Esophagus squamous epithelium (tissue), 5 donors: ENCODE results near the gene RPL7L1. TPM values are rescaled to one million over a fixed set of nuclear protein-coding genes. Genes with fewer than 3 reads are reported as not detected.
"Not testable (repeated sequence)": the region's sequence is repeated elsewhere in the genome, so short reads cannot be mapped to it uniquely, and the experiment has no call there.

Experiments
- DNase-seq: peaks from one replicate; lab custom pipeline; 2025; lab: John Stamatoyannopoulos, UW
- H3K27ac ChIP-seq, 4 donors: fragments of 200-600 bp; sonication (generic); one replicate each; pipeline ENCODE4 v1.5.1; 2016 to 2019; ENCODE audit warnings: mild to moderate bottlenecking in 1 of 4
- H3K27me3 ChIP-seq, 4 donors: fragments of 200-600 bp; sonication (generic); 1 replicate in 3 of 4; 2 replicates in 1 of 4; pipeline versions ENCODE4 v1.5.1 to v1.6.0; 2017 to 2021; ENCODE audit warnings: antibody characterized with exemption in 1 of 4
- H3K36me3 ChIP-seq, 3 donors: fragments of 200-600 bp; sonication (generic); one replicate each; pipeline ENCODE4 v1.5.1; 2016 to 2019
- H3K4me1 ChIP-seq, 3 donors: fragments of 200-600 bp; sonication (generic); one replicate each; pipeline ENCODE4 v1.5.1; 2017 to 2019
- H3K4me3 ChIP-seq, 4 donors: fragments of 200-600 bp; sonication (generic); 1 replicate in 3 of 4; 2 replicates in 1 of 4; pipeline ENCODE4 v1.5.1; 2016 to 2019; ENCODE audit warnings: mild to moderate bottlenecking in 2 of 4, moderate library complexity in 1 of 4
- H3K9me3 ChIP-seq, 3 donors: fragments of 200-600 bp; sonication (generic); one replicate each; pipeline ENCODE4 v1.5.1; 2016 to 2019
- CTCF ChIP-seq, 6 experiments: fragments of 450-650 bp in 4 of 6; fragments of 200-600 bp in 2 of 6; sonication (generic) in 2 of 6; IDR thresholded peaks; one replicate each; pipeline ENCODE4 v1.5.1; 2016 to 2019; ENCODE audit warnings: antibody characterized with exemption in 6 of 6, mild to moderate bottlenecking in 4 of 6, moderate library complexity in 4 of 6
- POLR2A ChIP-seq, 4 donors: fragments of 450-650 bp; IDR thresholded peaks; one replicate each; pipeline ENCODE4 v1.6.1; 2017; ENCODE audit warnings: antibody characterized with exemption in 4 of 4, mild to moderate bottlenecking in 4 of 4, moderate library complexity in 3 of 4
- WGBS, 2 donors: methylation state at CpG; one replicate each; pipeline ENCODE4 v1.1.5; 2018; 5-methylcytosine and 5-hydroxymethylcytosine counted together
- intact Hi-C: fragments of 100-400 bp; cut with DNase I; formaldehyde crosslinking; loops from one replicate; pipeline ENCODE4 v1.15.0; 2022
- total RNA-seq, 4 donors: library from RNA; depleted of rRNA; stranded (reverse); fragments of >200 nt; gene quantifications; one replicate each; pipeline ENCODE4 v1.1.0, GENCODE V29; 2016
- donor health status: DM: yes; HTN: yes; CAD: no.

Gene RPL7L1
- total RNA-seq, 4 donors from 2014 or later, result 67.4 to 122 (median 92.2) TPM

GRCh38 chr6:42885702-42886101 lies 6.3 kb downstream of the RPL7L1 start:
- no peak overlapping the region for H3K27ac ChIP-seq
- no peaks in the 10 kb centered on the region for H3K9me3 ChIP-seq
- 69 to 76% methylated on average over 4 of the region's 4 CpGs for WGBS, 2 donors
- H3K4me1 ChIP-seq, result peaks cover 9 to 44% (median 12%) of the 10 kb centered on the region in 3 donors
- intact Hi-C loops, result no loop called here
- DNase-seq, result no peak
- H3K36me3 ChIP-seq, result peaks cover 10 to 84% (median 38%) of the 10 kb centered on the region in 3 donors
- TF ChIP-seq CTCF (IDR thresholded peaks at IDR 0.05), result no peak
- no peak for TF ChIP-seq POLR2A (IDR thresholded peaks at IDR 0.05)
- H3K27me3 ChIP-seq, result no peaks in the 10 kb centered on the region
- H3K4me3 ChIP-seq, result no peak overlapping the region

DNA sequence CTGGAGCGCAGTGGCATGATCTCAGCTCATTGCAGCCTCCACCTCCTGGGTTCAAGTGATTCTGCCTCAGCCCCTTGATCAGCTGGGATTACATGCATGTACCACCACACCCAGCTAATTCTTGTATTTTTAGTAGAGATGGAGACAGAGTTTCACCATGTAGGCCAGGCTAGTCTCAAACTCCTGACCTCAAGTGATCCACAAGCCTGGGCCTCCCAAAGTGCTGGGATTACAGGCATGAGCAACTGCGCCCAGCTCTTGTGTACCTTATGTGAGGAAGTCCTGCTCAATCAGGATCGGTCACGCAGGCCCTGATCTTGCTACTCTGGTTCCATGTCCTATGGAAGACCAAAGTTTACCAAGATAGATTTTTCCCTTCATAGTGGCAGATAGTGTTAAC lies 8.8 kb downstream of the RPL7L1 start:
- H3K4me1 ChIP-seq, result peaks cover 9 to 28% (median 10%) of the 10 kb centered on the region in 3 donors
- DNase-seq, H3K4me3 ChIP-seq, H3K9me3 ChIP-seq, H3K27ac ChIP-seq, intact Hi-C loops, H3K27me3 ChIP-seq: not testable (repeated sequence)
- WGBS, 2 donors, result 83 to 100% methylated on average over 3 to 4 of the region's 4 CpGs
- peaks cover 10 to 59% (median 32%) of the 10 kb centered on the region in 3 donors for H3K36me3 ChIP-seq

DNA sequence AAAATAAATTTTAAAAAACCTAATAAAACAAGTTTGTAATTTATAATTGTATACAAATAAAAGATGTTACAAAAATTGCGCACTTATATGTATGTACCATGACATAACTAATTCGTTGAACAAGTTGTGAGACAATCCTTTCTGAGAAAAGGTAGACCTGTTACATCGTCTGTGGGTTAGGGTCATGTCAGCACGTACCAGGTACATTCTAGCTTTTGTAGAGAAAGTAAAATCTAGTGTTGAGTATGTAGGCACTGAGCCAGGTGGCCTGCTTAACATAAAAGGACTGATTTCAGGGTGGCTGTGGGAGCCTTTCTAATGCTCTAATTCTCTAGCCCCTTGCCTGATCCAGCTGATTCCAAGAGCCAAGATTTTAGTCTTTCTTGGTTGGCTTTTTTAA lies 10.4 kb downstream of the RPL7L1 start:
- Histone ChIP-seq H3K9me3 (no peaks in the 10 kb centered on the region), H3K36me3 (peaks cover 0 to 43% (median 16%) of the 10 kb centered on the region in 3 donors), H3K27me3 (no peaks in the 10 kb centered on the region), H3K4me3 (peak overlapping the region in 3 of 4 donors; percentile 87 to 97 (median 94)), H3K27ac (peak overlapping the region; percentile 92 to 98 (median 97)), H3K4me1 (peaks cover 9 to 28% (median 10%) of the 10 kb centered on the region in 3 donors)
- TF ChIP-seq POLR2A (IDR thresholded peaks at IDR 0.05), result no peak
- TF ChIP-seq CTCF (IDR thresholded peaks at IDR 0.05), result no peak
- WGBS, 2 donors, result 24 to 27% methylated on average over 4 of the region's 4 CpGs
- intact Hi-C loops, result no loop called here
- no peak for DNase-seq

DNA sequence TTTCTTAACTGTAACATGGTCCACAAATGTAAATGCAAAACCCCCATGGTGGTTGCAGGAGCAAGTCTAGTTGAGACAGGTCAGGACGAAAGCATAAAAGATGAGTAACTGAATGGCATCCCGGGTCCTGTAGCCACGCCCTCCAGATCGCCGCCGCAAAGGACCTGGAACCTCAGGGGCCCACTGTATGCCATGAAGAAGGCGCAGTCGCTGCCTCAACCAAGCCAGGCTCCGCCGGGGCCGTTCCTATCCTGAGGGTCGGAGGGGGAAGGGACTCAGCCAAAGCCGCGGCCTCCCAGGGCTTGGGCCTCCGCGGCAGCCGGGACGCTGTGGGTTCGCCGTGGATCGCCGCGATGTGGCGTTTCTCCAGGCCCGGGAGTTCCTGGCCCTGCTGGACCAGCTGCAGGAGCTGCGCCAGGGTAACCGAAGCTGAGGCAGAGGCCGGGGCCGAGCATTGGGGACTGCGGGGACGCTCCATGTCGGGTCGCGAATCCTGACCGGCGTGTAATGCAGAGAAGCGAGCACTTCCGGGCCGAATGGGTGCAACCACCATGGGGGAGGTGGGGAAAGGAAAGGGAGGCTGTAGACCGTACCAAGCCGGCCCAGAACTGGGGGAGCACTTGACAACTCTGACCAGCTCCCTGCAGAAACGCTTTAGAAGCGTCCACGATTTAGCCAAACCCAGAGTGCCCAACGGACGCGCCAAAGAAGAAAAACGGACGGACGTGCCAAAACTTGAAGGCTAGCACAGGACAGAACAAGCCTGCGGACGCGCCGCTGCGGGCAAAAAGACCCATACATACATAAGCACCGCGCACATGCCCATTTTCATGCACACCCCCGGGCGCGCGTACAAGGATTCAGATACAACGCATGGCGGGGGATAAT lies 11.1 kb downstream of the RPL7L1 start:
- Histone ChIP-seq H3K4me3 (peak overlapping the region; percentile 59 to 97 (median 90)), H3K4me1 (peaks cover 9 to 28% (median 10%) of the 10 kb centered on the region in 3 donors), H3K27ac (peak overlapping the region; percentile 92 to 98 (median 97)), H3K36me3 (peaks cover 0 to 36% (median 8%) of the 10 kb centered on the region in 3 donors), H3K27me3 (no peaks in the 10 kb centered on the region), H3K9me3 (no peaks in the 10 kb centered on the region)
- DNase-seq, result peak; percentile 71
- 0% methylated on average over 23 to 27 of the region's 63 CpGs for WGBS, 2 donors
- TF ChIP-seq CTCF (IDR thresholded peaks at IDR 0.05) (no peak), POLR2A (IDR thresholded peaks at IDR 0.05) (peak in 2 of 4 donors; percentile 75 to 81)
- intact Hi-C loops, result no loop called here

- Histone ChIP-seq H3K4me3 (peak overlapping the region; percentile 59 to 97 (median 90)), H3K4me1 (peaks cover 9 to 28% (median 10%) of the 10 kb centered on the region in 3 donors), H3K36me3 (peaks cover 0 to 29% (median 3%) of the 10 kb centered on the region in 3 donors), H3K27ac (peak overlapping the region; percentile 92 to 98 (median 97)), H3K9me3 (no peaks in the 10 kb centered on the region), H3K27me3 (no peaks in the 10 kb centered on the region)
- DNase-seq, result no peak
- TF ChIP-seq POLR2A (IDR thresholded peaks at IDR 0.05) (no peak), CTCF (IDR thresholded peaks at IDR 0.05) (no peak)
- 34 to 43% methylated on average over 13 to 15 of the region's 17 CpGs for WGBS, 2 donors
- intact Hi-C loops, result no loop called here
These were observed 11.8 kb downstream of the RPL7L1 start for GRCh38 chr6:42891199-42891722.

- DNase-seq, H3K9me3 ChIP-seq, intact Hi-C loops, H3K27me3 ChIP-seq, H3K36me3 ChIP-seq, H3K4me3 ChIP-seq: not testable (repeated sequence)
- peak overlapping the region in 1 of 4 donors; percentile 29 for H3K27ac ChIP-seq
- peaks cover 9 to 31% (median 10%) of the 10 kb centered on the region in 3 donors for H3K4me1 ChIP-seq
- WGBS, 2 donors, result 71% methylated on average over 17 of the region's 19 CpGs
These were observed 14.8 kb downstream of the RPL7L1 start for GRCh38 chr6:42894041-42894828.
